HL-60/S4 treated with phorbol 12-myristate 13-acetate at 8.2 ng/mL for 4 days and 3 days (cell line): ENCODE measurements around the gene TFB2M.
"Not testable (repeated sequence)": the region's sequence is repeated elsewhere in the genome, so short reads cannot be mapped to it uniquely, and the experiment has no call there.

ENCODE experiments used
- in situ Hi-C: fragments of 300-500 bp; cut with MboI; formaldehyde crosslinking; loops from 2 replicates; pipeline ENCODE4 v1.15.0; 2022; ENCODE audit warnings: low sequenced_read_pairs

TFB2M gene

DNA sequence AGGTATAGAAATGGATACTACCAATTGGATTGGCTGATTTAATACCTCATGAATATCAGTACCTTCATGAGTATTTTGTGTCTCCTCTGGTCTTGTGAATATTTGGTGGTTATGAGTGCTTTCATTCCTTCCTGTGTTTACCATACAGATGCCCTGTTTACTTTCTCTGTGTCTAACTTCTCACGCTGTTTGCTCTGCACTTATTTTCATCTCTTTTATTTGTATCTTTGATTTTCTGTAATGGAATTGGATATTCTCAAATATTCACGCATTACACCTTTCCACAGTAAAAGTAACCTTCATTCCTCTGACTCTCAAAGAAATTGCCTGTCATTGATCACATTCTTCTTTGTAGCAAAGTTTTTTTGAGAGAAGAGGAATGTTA lies 17.0 kb upstream of the TFB2M start:
- in situ Hi-C loops, result no loop called here

DNA sequence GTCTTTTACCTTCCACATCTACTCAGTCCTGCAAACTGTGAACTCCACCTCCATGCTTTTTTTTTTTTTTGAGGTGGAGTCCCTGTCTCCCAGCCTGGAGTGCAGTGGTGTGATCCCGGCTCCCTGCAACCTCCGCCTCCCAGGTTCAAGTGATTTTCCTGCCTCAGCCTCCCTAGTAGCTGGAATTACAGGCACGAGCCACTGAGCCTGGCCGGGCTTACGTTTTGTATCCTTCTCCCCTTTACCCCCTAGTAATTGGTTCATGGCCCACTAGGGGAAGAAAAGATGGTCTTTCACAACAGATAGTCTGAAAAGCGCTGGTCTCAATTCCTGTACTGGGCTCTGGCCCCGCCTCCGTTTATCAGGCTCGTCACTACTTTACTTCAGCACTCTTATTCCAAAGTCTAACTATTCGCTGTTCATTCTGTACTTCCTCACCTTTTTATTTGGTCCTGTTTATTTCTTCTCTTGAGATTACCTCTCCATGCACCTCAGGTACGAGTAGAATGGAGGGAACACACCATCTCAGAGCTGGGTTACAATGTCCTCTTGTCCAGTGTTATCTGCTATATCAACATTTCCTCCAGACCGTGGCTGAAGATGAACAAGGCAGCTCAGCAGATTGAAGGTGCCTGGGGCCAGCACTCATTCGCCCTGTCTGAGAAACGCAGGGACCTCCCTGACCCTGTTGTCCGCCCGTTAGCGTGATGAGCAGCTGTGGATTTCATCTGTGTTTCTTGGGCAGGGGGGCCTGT lies 16.4 kb upstream of the TFB2M start:
- in situ Hi-C loops, result no loop called here

DNA sequence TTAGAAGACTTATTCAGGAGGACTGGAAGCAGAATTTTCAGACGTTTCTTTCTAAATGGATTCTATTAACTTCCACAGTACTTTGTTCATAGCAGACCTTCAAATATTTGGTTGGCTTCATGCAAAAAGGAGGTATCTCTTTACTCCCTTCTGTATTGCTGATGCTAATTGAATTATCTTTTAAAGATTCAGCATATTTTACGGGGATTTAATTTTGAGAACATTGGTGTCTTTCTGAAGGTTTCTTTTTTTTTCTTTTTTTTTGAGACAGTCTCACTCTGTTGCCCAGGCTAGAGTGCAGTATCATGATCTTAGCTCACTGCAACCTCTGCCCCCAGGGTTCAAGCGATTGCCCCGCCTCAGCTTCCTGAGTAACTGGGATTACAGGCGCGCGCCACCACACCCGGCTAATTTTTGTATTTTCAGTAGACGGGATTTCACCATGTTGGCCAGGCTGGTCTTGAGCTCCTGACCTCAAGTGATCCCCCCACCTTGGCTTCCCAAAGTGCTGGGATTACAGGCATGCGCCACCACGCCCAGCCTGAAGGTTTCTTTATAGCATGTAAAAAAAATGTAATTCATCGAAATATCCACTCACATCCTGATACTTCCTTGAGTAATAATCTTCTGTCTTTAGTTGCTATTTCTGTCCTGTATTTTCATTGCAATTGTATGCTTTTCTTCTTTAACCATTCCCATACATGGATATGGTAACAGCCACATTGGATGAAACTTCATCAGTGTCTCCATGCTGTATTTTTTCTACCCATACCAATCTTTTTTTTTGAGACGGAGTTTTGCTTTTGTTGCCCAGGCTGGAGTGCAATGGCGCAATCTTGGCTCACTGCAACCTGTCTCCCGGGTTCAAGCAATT lies 14.7 kb upstream of the TFB2M start:
- in situ Hi-C loops, result no loop called here

DNA sequence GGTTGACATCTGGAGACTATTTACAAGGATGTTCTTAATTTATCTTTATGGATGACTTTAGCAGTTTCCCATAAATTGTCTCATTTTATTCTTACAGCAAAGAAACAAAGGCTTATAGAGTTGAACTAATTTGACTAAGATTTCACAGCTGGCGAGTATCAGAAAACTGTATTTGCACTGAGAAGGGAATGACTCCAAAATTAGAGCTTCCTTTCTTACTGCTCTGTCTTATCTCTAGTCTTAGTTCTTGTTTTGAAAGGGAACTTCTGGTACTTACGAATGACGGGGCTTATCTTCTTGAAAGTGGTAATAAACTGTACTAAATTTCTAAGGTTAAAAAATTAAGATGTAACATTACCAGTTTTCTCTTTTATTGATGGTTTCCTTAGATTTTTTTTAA lies 13.8 kb upstream of the TFB2M start:
- in situ Hi-C loops, result no loop called here

DNA sequence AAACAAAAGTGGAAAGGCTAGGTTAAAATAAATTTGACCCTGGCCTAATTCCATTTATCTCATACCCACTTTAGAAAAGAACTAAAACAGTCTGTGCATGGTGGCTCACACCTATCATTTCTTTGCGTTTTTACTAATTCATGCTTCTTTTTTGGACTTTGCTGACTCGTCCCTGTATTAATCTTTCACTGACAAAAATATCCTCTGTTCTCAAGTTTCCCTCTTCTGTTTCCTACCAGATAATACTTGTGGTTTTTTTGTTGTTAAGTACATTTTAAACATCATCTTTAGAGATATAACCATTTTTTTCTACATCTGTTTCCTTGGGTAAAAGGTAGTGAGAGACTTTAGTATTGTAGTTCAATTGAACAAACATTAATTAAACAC lies 11.7 kb upstream of the TFB2M start:
- in situ Hi-C loops, result no loop called here

DNA sequence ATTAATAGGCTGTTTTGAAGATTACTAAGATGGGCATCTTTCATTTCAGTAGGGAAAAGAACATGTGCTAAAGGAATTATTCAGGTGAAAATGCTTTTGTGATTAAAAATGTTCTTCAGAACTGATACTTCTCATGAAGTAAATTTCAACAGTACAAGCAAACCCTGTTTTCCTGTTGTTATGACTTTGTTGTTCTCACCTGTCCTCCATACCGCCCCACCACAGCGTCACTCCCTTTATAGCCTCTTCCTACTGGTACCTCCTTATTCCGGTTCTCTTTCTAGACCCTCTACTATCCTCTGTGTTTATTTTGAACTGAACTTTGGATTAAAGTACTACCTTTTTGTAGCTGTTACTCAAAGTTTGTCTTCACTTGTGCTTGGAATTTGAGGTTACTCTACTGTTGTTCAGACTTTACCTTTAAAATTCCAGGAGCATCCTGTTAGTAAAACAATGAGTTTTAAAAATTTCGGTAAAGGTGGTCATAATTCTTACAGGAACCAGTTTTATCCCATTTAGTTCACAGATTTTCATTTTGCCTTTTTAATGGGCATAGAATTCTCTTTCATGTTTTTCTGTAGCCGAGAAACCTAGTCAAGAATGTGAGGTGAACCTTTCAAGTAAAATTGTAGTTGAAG lies 11.1 kb upstream of the TFB2M start:
- in situ Hi-C loops, result no loop called here

DNA sequence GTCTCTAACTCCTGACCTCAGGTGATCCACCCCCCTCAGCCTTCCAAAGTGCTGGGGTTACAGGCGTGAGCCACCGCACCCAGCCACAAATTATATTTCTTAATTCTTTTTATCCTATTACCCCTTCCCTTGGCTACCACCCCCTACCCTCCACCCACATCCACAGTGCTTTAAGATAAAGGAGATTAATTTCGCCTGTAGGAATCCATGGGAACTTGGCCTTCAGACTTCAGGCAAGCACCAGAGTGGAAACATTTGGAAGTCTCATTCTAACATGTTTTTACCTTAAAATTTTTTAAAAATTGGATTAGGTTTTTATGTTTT lies 10.6 kb upstream of the TFB2M start:
- in situ Hi-C loops, result no loop called here

DNA sequence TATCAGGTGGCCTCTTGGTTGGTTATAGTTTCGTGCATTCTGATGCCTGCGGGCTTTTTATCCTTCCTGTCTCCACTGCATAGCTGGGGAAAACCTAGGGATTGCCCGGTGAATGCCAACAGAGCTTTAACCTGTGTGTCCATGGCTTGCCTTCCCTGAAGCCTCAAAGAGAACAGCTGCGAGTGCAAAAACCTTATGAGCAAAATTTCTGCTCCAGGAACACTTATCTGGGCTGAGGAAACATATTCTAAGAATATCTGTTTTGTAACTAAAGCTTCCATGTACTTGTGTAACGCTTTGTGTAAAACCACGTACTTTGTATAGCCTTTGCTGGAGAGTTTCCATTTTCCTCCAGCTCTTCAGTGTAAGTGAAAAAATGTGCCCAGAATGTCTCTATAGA lies 7.4 kb upstream of the TFB2M start:
- in situ Hi-C loops, result no loop called here

DNA sequence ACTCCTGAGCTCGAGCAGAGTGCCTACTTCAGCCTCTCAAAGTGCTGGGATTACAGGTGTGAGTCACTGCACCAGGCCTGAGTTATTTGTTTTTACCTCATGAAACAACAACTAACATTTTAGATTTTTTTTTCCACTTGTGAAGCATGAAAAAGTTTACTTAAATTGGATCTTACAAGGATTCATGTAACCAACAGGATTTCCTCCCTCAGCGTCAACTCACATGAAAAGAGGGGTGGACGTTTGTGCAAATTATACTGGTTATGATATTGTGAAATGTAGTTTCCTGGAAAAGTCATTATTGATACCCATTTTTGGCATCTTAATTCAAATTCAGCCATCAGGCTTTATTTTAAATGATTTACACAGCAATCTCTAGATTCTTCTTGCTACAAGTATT lies 6.7 kb upstream of the TFB2M start:
- in situ Hi-C loops, result no loop called here

DNA sequence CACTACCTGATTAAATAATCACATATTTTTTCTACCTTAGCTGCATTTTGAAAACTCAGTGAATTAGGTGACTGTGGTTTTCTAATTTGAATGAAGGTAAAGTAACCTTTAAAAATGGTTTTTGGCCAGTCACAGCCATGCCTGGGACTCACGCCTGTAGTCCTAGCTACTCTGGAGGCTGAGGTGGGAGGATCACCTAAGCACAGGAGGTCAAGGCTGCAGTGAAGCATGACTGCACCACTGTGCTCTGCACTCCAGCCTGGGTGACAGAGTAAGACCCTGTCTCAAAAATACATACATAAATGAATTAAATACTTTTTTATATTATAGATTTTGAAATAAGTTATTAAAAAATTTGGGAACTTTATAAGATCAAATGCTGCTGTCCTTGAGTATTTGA lies 5.9 kb upstream of the TFB2M start:
- in situ Hi-C loops, result no loop called here

DNA sequence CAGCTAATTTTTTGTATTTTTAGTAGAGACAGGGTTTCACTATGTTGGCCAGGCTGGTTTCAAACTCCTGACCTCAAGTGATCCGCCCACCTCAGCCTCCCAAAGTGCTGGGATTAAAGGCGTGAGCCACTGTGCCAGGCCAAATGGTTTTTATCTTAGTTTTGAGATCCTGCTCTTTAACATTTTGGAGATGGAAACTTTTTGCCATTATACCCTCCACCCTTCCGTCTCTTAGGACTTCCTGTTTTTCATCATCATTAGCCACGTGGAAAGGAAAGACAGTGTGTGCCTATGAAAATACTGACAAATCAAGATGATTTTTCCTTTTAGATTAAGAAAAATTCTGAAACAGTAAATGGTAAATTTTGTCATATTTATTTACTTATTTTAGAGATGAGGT lies 5.2 kb upstream of the TFB2M start:
- in situ Hi-C loops, result not testable (repeated sequence)

DNA sequence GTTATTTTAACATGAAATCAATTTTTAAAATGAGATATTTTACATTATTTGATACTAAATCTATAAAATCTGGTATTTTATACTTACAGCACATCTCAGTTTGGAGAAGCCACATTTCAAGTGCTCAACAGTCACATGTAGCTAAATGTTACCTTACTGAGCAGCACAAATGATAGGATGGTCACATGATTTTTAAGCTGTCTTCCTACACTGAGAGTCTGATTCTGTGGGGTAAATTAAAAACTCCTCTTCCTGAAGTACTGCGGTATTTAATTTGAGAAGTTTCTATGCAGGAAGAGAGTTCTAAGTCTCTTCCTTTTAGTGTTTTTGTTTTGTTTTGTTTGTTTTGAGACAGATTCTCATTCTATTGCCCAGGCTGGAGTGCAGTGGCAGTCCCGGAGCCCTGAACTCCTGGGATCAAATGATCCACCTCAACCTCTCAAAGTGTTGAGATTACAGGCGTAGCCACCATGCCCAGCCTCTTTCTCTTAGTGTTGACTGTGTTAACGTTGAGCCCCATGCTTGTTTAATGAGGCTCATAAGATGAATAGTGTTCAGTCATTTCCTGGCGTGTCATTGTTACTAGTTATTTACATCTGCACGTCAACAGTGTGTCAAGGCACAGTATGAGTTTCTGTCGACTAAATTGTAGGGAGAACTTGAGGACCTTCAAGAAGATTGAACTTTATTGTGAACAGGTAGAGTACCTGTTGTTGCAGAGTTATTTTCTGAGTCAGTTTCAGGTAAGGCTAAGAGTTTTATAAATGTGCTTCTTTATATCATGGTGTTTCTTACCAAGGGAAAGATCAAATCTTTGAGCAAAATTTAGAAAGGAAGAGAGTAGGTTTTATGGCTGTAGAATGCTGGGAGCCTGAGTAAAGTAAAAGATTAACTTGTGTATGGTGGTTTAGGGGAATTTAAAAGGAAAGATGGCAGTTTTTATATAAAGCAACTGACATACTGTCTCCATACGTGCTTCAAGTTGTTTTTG lies 3.5 kb upstream of the TFB2M start:
- in situ Hi-C loops, result no loop called here

DNA sequence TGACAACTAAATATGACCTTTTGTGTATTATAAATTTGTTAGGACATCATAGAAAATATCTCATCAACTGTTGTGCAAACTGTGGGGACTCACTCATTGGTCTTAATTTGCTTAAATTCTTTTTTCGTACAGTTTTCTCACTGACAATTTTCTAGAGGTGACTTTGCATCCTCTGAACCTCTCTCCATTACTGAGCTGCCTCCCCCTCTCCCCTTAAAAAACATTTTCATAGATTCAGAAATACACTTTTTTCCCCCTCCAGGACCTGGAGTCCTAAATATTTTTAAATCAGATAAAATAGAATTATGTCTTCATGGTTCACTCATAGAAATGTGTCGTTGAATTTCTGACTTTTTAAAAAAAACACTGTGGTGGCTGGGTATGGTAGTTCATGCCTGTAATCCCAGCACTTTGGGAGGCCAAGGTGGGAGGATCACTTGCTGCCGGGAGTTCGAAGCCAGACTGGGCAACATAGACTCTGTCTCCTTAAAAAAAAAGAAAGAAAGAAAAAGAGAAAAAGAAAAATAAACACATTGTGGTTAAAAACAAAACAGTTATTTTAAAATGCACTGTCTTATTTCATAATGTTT lies 1.7 kb upstream of the TFB2M start:
- in situ Hi-C loops, result no loop called here

DNA sequence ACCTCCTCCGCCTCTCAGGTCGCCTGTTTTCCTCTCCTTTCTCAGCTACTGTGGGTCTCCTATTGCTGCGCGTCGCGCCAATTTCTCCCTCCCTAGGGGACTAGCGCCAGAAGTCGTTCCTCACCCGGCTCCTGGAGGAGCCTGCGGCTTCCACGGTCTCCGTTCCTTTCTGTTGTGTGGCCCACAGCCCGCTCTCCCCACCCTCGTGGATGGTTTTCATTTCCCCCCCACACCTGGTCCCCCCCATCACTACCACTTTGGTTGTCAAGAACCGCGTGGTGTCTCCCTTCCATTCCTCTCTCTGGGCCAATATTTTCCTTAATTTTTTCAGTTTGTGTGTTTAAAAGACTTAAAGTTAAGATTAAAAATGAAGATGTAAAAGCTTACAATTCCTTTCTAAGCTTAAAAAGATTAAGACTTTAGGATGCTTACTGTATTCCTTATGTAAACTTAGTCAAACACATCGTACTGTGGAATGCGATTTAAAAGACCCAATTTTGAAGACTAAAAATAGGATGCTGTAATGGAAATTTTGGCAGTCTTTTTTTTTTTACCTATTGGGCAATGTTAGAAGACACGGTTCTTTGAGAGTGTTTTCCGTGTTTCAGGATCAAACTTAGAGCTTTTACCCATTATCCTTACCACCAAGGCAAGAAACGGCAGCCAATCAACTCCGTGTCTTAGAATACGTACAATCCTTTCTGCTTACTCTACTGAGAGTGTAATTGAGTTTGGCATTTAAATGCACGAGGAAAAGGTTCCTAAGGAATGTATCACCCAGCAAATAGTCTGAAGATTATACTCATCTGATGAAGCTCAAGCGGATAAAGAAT lies 968 bp upstream of the TFB2M start:
- in situ Hi-C loops, result no loop called here

DNA sequence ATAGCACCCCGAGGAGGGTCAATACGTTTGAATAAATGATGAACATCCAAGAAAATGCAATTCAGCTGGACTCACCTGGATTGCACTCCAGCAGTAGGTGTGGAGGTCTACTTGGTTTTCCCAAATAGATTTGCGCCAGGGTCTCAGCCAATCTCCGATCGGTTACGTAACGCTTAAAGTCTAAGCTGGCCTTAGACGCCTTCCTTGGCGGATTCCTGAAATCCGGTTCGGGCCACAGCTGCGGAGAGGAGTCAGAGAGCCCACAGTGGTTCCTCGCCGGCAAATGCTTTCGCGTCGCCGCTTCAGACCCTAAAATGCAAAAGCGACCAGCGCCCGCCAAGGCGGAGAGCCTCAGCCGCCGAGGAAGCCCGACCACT lies 322 bp downstream of the TFB2M start:
- in situ Hi-C loops, result no loop called here

DNA sequence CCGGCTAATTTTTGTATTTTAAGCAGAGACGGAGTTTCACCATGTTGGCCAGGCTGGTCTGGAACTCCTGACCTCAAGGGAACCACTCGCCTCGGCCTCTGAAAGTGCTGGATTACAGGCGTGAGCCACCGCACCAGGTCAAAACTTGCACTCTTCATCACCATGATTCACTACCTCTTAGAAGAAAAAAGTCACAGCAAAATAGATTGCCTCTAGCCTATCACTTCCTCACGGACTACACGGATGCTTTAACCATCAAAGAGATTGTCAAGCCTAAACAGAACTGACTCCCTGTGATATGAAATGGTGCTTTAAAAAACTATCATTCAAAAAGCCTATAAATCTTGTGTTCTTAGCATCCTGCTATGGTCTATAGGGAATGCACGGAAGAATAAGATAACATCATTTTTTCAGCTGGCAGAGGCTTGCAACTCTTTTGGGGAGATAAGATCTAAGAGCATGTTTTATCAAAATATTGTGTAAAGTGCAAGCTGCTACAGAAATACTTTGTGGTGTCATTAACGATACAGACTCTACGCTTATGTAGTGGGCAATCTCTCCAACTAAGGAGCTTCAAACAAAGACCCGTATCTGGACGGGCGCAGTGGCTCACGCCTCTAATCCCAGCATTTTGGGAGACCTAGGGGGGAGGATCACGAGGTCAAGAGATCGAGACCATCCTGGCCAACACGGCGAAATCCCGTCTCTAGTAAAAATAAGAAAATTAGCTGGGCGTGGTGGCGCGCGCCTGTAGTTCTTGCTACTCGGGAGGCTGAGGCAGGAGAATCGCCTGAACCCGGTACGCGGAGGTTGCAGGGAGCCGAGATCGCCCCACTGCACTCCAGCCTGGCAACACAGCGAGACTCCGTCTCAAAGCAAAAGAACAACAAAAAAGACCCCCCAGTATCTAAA lies 966 bp downstream of the TFB2M start:
- in situ Hi-C loops, result no loop called here

DNA sequence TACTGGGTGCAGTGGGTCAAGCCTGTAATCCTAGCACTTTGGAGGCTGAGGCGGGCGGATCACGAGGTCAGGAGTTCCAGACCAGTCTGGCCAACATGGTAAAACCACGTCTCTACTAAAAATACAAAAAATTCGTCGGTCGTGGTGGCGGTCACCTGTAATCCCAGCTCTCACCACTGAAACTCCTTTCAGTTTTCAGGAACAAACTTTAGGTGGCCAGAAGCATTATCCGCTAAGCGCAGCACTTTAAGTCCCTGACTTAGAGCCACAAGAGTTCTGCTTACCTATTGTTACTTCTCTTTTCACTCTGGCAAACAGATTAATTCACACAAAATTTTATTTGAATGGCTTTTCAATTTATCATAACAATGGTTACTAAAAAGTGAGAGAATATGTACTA lies 5.2 kb downstream of the TFB2M start:
- in situ Hi-C loops, result not testable (repeated sequence)

DNA sequence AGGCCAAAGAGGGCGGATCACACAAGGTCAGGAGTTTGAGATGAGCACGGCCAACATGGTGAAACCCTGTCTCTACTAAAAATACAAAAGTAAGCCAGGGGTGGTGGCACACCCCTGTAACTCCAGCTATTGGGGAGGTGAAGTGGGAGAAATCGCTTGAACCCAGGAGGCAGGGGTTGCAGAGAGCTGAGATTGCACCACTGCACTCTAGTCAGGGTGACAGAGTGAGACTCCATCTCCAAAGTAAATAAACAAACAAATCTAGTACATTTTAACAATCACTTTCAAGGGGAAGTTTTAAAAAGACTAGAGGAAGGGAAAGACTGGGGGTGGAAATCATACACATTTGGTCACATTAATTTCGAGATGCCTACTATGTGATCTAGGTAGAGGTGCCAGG lies 6.8 kb downstream of the TFB2M start:
- in situ Hi-C loops, result no loop called here

DNA sequence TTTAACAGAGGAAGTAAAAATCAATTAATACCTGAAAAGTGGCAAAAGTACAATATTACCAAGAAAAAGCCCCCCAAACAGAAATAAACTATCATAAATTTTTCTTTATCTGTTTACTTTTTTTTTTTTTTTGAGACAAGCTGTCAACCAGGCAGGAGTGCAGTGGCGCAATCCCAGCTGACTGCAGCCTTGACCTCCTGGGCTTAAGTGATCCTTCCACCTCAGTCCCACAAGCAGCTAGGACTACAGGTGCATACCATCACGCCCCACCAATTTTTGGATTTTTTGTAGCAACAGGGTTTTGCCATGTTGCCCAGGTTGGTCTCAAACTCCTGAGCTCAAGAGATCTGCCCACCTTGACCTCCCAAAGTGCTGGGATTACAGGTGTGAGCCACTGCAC lies 8.0 kb downstream of the TFB2M start:
- in situ Hi-C loops, result no loop called here
